Nephron (organoid): ENCODE measurements around the gene FAM184B.

ENCODE experiments used
- H3K27ac Mint-ChIP-seq, 3 experiments: 2 replicates each; pipeline ENCODE4 v1.8.0; 2020; ENCODE audit warnings: mixed read lengths in 3 of 3, mild to moderate bottlenecking in 2 of 3, moderate library complexity in 1 of 3
- H3K27me3 Mint-ChIP-seq: 2 replicates; pipeline ENCODE4 v1.8.0; 2021; ENCODE audit warnings: low read depth, mild to moderate bottlenecking, moderate library complexity, mixed read lengths
- H3K36me3 Mint-ChIP-seq: 2 replicates; pipeline ENCODE4 v1.8.0; 2020; ENCODE audit warnings: low read depth, mixed read lengths
- H3K4me1 Mint-ChIP-seq: 2 replicates; pipeline ENCODE4 v1.8.0; 2020; ENCODE audit warnings: mixed read lengths
- H3K4me3 Mint-ChIP-seq, 3 experiments: 2 replicates each; pipeline ENCODE4 v1.8.0; 2020; ENCODE audit warnings: mild to moderate bottlenecking in 3 of 3, mixed read lengths in 3 of 3, moderate library complexity in 2 of 3
- H3K9me3 Mint-ChIP-seq: 2 replicates; pipeline ENCODE4 v1.8.0; 2020; ENCODE audit warnings: mixed read lengths
- TF ChIP-seq, protein P1 (sequence below), 3 experiments: fragments of 200-600 bp; sonication (generic); IDR thresholded peaks; one replicate each; pipeline ENCODE4 v1.5.0; 2021; ENCODE audit warnings: antibody characterized with exemption in 3 of 3; ENCODE audit not compliant: unreplicated experiment in 3 of 3

Gene FAM184B

DNA sequence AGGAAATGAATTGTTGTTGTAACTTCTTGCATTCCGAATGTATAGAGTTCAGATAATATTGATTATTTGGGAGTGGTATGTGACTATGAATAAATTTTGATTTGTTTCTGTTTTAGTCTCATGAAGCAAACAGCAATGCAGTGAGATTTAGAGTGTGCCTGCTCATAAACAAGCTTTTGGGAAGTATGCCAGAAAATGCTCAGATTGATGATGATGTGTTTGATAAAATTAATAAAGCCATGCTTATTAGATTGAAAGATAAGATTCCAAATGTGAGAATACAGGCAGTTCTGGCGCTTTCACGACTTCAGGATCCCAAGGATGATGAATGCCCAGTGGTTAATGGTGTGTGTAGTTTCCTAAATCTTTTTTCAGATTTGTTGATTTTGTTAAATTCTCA lies 31.4 kb upstream of the FAM184B start:
- peaks cover 13% of the 10 kb centered on the region for H3K36me3 Mint-ChIP-seq
- H3K27me3 Mint-ChIP-seq: no peaks in the 10 kb centered on the region
- peaks cover 30% of the 10 kb centered on the region for H3K4me1 Mint-ChIP-seq
- no peaks in the 10 kb centered on the region for H3K9me3 Mint-ChIP-seq
- peak overlapping the region; percentile 86 to 95 (median 89) for H3K4me3 Mint-ChIP-seq
- no peak overlapping the region for H3K27ac Mint-ChIP-seq
- TF ChIP-seq, protein P1, sequence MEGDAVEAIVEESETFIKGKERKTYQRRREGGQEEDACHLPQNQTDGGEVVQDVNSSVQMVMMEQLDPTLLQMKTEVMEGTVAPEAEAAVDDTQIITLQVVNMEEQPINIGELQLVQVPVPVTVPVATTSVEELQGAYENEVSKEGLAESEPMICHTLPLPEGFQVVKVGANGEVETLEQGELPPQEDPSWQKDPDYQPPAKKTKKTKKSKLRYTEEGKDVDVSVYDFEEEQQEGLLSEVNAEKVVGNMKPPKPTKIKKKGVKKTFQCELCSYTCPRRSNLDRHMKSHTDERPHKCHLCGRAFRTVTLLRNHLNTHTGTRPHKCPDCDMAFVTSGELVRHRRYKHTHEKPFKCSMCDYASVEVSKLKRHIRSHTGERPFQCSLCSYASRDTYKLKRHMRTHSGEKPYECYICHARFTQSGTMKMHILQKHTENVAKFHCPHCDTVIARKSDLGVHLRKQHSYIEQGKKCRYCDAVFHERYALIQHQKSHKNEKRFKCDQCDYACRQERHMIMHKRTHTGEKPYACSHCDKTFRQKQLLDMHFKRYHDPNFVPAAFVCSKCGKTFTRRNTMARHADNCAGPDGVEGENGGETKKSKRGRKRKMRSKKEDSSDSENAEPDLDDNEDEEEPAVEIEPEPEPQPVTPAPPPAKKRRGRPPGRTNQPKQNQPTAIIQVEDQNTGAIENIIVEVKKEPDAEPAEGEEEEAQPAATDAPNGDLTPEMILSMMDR (IDR thresholded peaks at IDR 0.05; ENCODE audit: unreplicated experiment in 3 of 3): no peak

DNA sequence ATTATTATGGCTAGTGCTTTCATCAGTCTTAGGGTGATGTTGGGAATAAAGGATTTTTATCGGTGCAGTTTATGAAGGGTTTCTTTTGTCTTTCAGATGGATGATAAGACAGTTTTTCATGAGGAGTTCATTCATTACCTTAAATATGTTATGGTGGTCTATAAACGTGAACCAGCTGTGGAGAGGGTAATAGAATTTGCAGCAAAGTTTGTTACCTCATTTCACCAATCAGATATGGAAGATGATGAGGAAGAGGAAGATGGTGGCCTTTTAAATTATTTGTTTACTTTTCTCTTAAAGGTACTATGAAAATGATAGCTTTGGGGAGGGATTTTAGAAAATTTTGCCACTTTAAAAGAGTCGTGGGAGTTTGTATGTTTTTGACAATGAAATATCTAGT lies 30.7 kb upstream of the FAM184B start:
- TF ChIP-seq, protein P1 (IDR thresholded peaks at IDR 0.05; ENCODE audit: unreplicated experiment in 3 of 3): no peak
- H3K4me3 Mint-ChIP-seq: peak overlapping the region; percentile 86 to 95 (median 89)
- no peaks in the 10 kb centered on the region for H3K9me3 Mint-ChIP-seq
- H3K27ac Mint-ChIP-seq: peak overlapping the region in 1 of 3 experiments; percentile 22
- peaks cover 37% of the 10 kb centered on the region for H3K4me1 Mint-ChIP-seq
- no peaks in the 10 kb centered on the region for H3K27me3 Mint-ChIP-seq
- peaks cover 14% of the 10 kb centered on the region for H3K36me3 Mint-ChIP-seq

DNA sequence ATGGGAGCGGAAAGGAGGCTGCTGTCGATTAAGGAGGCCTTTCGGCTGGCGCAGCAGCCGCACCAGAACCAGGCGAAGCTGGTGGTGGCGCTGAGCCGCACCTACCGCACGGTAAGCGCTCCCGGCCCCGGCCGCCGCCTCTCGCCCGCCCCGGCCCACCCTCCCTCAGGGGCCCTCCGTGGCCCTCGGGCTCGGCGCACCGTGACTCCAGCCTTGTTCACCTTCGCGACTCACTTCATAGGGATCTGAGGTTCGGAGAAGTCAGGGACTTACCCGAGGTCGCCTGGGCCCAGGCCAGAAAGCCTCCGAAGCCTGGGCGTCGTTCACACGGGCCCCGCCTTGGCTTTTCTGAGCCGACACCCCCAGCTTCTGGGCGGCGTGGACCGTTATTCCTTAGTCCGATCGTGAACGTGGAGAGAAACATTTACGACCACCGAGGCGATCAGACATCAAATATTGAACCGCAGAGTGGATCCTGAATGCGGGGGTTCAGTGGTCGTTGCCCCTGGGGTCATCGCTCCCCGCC lies 29.7 kb upstream of the FAM184B start:
- H3K4me1 Mint-ChIP-seq: peaks cover 47% of the 10 kb centered on the region
- H3K4me3 Mint-ChIP-seq: peak overlapping the region; percentile 95 to 96 (median 95)
- no peaks in the 10 kb centered on the region for H3K9me3 Mint-ChIP-seq
- no peaks in the 10 kb centered on the region for H3K27me3 Mint-ChIP-seq
- peak overlapping the region; percentile 94 to 99 (median 98) for H3K27ac Mint-ChIP-seq
- TF ChIP-seq, protein P1 (IDR thresholded peaks at IDR 0.05; ENCODE audit: unreplicated experiment in 3 of 3): no peak
- peaks cover 11% of the 10 kb centered on the region for H3K36me3 Mint-ChIP-seq

DNA sequence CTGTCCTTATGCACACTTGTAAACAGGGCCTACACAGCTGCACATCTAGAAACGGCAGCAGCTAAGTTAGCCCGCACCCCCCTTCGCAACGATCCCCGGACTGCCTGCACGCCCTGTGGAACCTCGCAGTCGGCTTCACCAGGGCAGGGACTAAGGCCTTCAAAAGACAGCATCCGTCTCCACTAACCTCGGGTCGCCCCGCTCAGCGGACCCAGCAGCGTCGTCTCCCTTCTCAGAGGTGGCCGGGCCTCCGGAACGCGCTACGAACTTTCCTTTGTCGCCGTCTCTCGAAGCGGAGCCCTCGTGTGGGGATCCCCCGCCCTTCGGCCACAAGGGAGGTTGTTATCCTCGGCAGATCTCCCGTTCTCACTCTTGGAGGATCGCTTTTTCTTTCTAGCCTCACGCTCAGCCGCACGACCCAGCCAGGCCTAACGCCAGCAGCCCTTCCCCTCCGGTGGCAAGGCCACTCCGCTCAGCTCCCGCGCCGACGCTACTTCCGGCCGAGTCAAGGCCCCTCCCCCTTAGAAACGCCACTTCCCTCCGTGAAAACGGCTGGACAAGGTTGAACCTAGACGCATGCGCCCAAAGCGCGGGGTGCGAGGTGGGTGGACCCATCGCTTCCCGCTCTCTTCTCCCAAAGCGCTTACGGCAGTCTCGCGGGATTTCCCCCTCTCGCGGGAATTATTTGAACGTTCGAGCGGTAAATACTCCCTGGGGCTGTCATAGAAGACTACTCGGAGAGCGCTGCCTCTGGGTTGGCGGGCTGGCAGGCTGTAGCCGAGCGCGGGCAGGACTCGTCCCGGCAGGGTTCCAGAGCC lies 29.0 kb upstream of the FAM184B start, which contains the start of the genes DCAF16 and NCAPG:
TSS of gene DCAF16 (minus strand) at position 498 of the 818 bp plus-strand sequence. CDS start 6,616 bp downstream, outside the sequence.
TSS of gene NCAPG (plus strand) at position 720 of the 818 bp plus-strand sequence. CDS start 99 bp downstream, outside the sequence.
- Mint-ChIP-seq H3K4me3 (peak within 1 kb of the TSS; percentile 95 to 96 (median 95)), H3K27me3 (no peaks in the 10 kb centered on the region), H3K27ac (peak within 1 kb of the TSS; percentile 94 to 99 (median 98)), H3K36me3 (peaks cover 11% of the 10 kb centered on the region), H3K9me3 (no peaks in the 10 kb centered on the region), H3K4me1 (peaks cover 47% of the 10 kb centered on the region)
- TF ChIP-seq, protein P1 (IDR thresholded peaks at IDR 0.05; ENCODE audit: unreplicated experiment in 3 of 3): no peak

DNA sequence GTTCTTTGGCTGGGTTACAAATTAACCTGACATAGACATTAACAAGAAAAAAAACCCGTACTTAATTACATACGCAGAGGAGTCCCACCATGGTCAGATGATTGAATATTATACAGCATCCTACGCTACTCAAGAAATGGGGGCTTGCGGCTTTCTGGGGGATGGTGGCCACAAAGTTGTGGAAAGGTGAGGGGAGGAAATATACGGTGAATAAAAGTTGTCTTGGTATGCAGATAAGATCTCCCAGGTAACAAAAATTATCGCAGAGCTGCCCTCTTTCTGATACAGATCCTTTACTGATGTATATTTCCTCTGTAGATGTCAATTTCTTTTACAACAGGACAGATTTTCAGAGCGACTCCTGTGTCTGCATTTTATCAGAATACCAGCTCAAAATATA lies 28.2 kb upstream of the FAM184B start:
- H3K4me1 Mint-ChIP-seq: peaks cover 47% of the 10 kb centered on the region
- no peaks in the 10 kb centered on the region for H3K9me3 Mint-ChIP-seq
- H3K4me3 Mint-ChIP-seq: peak overlapping the region; percentile 95 to 96 (median 95)
- no peaks in the 10 kb centered on the region for H3K27me3 Mint-ChIP-seq
- TF ChIP-seq, protein P1 (IDR thresholded peaks at IDR 0.05; ENCODE audit: unreplicated experiment in 3 of 3): no peak
- peak overlapping the region; percentile 94 to 99 (median 98) for H3K27ac Mint-ChIP-seq
- H3K36me3 Mint-ChIP-seq: peaks cover 11% of the 10 kb centered on the region
